NCI-H345 treated with DMSO at 0.1 percent for 48 hours (cell line): ENCODE measurements around the gene ST7.

Source experiments
- DNase-seq: peaks from one replicate; lab custom pipeline; 2025; ENCODE audit not compliant: unreplicated experiment; lab: John Stamatoyannopoulos, UW

ST7 gene

GRCh38 chr7:117062300-117062699 is 109.0 kb downstream of the ST7 start:
- DNase-seq: no peak

GRCh38 chr7:117064688-117065087 is 111.4 kb downstream of the ST7 start:
- DNase-seq: no peak

- no peak for DNase-seq
These were observed 112.4 kb downstream of the ST7 start for GRCh38 chr7:117065571-117066150.

- DNase-seq: no peak
These were observed 113.4 kb downstream of the ST7 start for GRCh38 chr7:117066668-117067067.

- no peak for DNase-seq
These were observed 114.0 kb downstream of the ST7 start for GRCh38 chr7:117067340-117067739.

- peak; percentile 36 for DNase-seq
These were observed 115.3 kb downstream of the ST7 start for GRCh38 chr7:117068511-117069145.

GRCh38 chr7:117069379-117069778 is 116.1 kb downstream of the ST7 start:
- no peak for DNase-seq

GRCh38 chr7:117071551-117071950 is 118.2 kb downstream of the ST7 start:
- peak; percentile 32 for DNase-seq

GRCh38 chr7:117072620-117073118 is 119.4 kb downstream of the ST7 start:
- DNase-seq: no peak

GRCh38 chr7:117074378-117074777 is 121.1 kb downstream of the ST7 start:
- DNase-seq: no peak

- DNase-seq: no peak
These were observed 122.6 kb downstream of the ST7 start for GRCh38 chr7:117075934-117076333.

- no peak for DNase-seq
These were observed 123.2 kb downstream of the ST7 start for GRCh38 chr7:117076426-117076943.

GRCh38 chr7:117077658-117078057 is 124.4 kb downstream of the ST7 start:
- no peak for DNase-seq

GRCh38 chr7:117082647-117083046 is 129.3 kb downstream of the ST7 start:
- no peak for DNase-seq

GRCh38 chr7:117083648-117084047 is 130.3 kb downstream of the ST7 start:
- DNase-seq: no peak

- no peak for DNase-seq
These were observed 131.0 kb downstream of the ST7 start for GRCh38 chr7:117084286-117084685.

- DNase-seq: no peak
These were observed 132.0 kb downstream of the ST7 start for GRCh38 chr7:117085275-117085674.

- DNase-seq: no peak
These were observed 132.6 kb downstream of the ST7 start for GRCh38 chr7:117085769-117086463.

- no peak for DNase-seq
These were observed 133.5 kb downstream of the ST7 start for GRCh38 chr7:117086788-117087187.

GRCh38 chr7:117087639-117088396 is 134.5 kb downstream of the ST7 start:
- no peak for DNase-seq

GRCh38 chr7:117088623-117089194 is 135.4 kb downstream of the ST7 start:
- no peak for DNase-seq
